ENCODE measurements around the gene SOX11. TPM values are rescaled to one million over a fixed set of nuclear protein-coding genes. Genes with fewer than 3 reads are reported as not detected.

Gene SOX11
- total RNA-seq, 5 donors from 2014 or later (not counting 1 experiment from before 2014, with no cell fraction given) = not detected

DNA sequence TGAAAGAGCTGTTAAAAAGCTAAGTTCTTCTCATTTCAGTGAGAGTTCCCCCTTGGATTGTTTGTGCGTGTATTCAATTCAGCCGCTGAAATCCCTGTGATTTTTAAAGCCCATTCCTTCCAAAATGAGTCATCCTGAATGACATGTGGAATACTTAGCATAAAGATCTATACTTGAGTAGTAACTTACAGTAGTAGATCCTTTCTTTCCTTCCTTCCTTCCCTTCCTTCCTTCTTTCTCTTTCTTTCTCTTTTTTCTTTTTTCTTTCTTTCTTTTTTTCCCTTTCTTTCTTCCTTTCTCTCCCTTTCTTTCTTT lies 18.2 kb upstream of the SOX11 start:
- Mint-ChIP-seq H3K27me3 (peaks cover 14 to 22% of the 10 kb centered on the region in 2 donors), H3K4me1 (no peaks in the 10 kb centered on the region), H3K4me3 (no peak overlapping the region), H3K9me3 (peaks cover 0 to 6% (median 2%) of the 10 kb centered on the region in 3 donors), H3K27ac (peak overlapping the region in 1 of 2 donors; percentile 0), H3K36me3 (no peaks in the 10 kb centered on the region)
- CTCF ChIA-PET = no interaction called here
- POLR2A ChIA-PET = no interaction called here
- Histone ChIP-seq H3K36me3 (ENCODE audit: control insufficient read depth in 2 of 2, extremely low read depth in 1 of 2, insufficient read depth in 1 of 2, low read length in 1 of 2) (no peaks in the 10 kb centered on the region), H3K4me3 (ENCODE audit: control insufficient read depth in 1 of 2, extremely low read depth in 1 of 2, low read length in 1 of 2) (no peak overlapping the region), H3K4me1 (ENCODE audit: control insufficient read depth in 1 of 2, extremely low read depth in 1 of 2, insufficient read depth in 2 of 2, low read length in 2 of 2) (no peaks in the 10 kb centered on the region), H3K9me3 (no peaks in the 10 kb centered on the region), H3K27ac (ENCODE audit: low read length) (no peak overlapping the region), H3K27me3 (replicated peaks in 1 of 2; ENCODE audit: control insufficient read depth in 2 of 2, extremely low read depth in 1 of 2, insufficient read depth in 2 of 2, low read length in 1 of 2) (peaks cover 8 to 13% of the 10 kb centered on the region in 2 experiments)
- no CpG with 5 or more reads among the region's 2 CpGs for WGBS (ENCODE audit: insufficient coverage)
- DNase-seq (no peak), ATAC-seq (replicated peaks in 1 of 4) (no peak)

DNA sequence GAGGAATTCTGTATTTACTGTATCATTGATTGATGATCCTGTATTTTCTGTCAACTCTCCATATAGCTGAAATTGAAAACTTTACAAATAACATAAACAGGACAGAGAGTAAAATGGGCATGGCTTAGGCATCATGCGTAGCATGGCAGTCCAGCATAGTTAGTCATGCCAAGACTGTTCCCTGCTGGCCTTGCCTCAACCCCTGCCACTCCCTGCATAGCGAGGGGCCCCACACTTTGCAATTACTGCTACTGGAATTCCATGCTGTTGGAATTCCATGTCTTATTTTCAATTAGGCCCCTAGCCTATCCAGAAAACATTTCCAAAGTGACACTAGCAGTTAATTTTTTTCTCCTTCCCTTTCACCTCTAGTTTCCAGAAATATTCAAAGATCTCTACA lies 15.1 kb upstream of the SOX11 start:
- Mint-ChIP-seq H3K9me3 (peaks cover 0 to 12% (median 11%) of the 10 kb centered on the region in 3 donors), H3K36me3 (no peaks in the 10 kb centered on the region), H3K27me3 (peaks cover 14 to 27% of the 10 kb centered on the region in 2 donors), H3K4me3 (no peak overlapping the region), H3K27ac (no peak overlapping the region), H3K4me1 (no peaks in the 10 kb centered on the region)
- POLR2A ChIA-PET = no interaction called here
- CTCF ChIA-PET = no interaction called here
- no peak for DNase-seq
- Histone ChIP-seq H3K9me3 (no peaks in the 10 kb centered on the region), H3K4me3 (ENCODE audit: control insufficient read depth in 1 of 2, extremely low read depth in 1 of 2, low read length in 1 of 2) (no peak overlapping the region), H3K36me3 (ENCODE audit: control insufficient read depth in 2 of 2, extremely low read depth in 1 of 2, insufficient read depth in 1 of 2, low read length in 1 of 2) (no peaks in the 10 kb centered on the region), H3K27me3 (replicated peaks in 1 of 2; ENCODE audit: control insufficient read depth in 2 of 2, extremely low read depth in 1 of 2, insufficient read depth in 2 of 2, low read length in 1 of 2) (peaks cover 5 to 13% of the 10 kb centered on the region in 2 experiments), H3K4me1 (ENCODE audit: control insufficient read depth in 1 of 2, extremely low read depth in 1 of 2, insufficient read depth in 2 of 2, low read length in 2 of 2) (no peaks in the 10 kb centered on the region), H3K27ac (ENCODE audit: low read length) (no peak overlapping the region)
- 71% methylated on average over 2 of the region's 2 CpGs for WGBS (ENCODE audit: insufficient coverage)
- ATAC-seq (replicated peaks in 1 of 4) = no peak

DNA sequence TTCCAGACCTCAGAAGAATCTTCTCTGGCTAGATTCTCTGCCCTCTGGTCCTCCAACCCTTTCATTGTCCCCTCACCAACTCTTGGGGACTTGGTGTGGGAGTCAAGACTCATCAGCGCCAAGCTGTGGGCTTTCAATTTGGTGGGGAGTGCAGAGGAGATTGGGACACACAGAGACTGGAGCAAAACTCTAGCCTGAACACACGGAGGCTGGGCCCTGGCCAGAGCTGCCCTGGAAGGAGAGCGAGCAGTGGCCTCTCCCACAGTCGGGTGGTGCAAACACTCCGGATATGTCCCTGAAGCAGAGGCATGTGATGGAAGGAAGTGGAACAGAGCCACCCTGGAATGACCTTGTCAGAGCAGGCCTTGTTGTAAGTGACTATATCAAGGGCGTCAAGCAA lies 8.7 kb upstream of the SOX11 start:
- Mint-ChIP-seq H3K36me3 (no peaks in the 10 kb centered on the region), H3K4me3 (no peak overlapping the region), H3K9me3 (peaks cover 0 to 15% (median 9%) of the 10 kb centered on the region in 3 donors), H3K4me1 (no peaks in the 10 kb centered on the region), H3K27ac (no peak overlapping the region), H3K27me3 (peaks cover under 1 to 25% of the 10 kb centered on the region in 2 donors)
- ChIA-PET CTCF (no interaction called here), POLR2A (no interaction called here)
- WGBS (ENCODE audit: insufficient coverage) = 96% methylated on average over 5 of the region's 6 CpGs
- Histone ChIP-seq H3K4me3 (ENCODE audit: control insufficient read depth in 1 of 2, extremely low read depth in 1 of 2, low read length in 1 of 2) (no peak overlapping the region), H3K9me3 (no peaks in the 10 kb centered on the region), H3K4me1 (ENCODE audit: control insufficient read depth in 1 of 2, extremely low read depth in 1 of 2, insufficient read depth in 2 of 2, low read length in 2 of 2) (no peaks in the 10 kb centered on the region), H3K36me3 (ENCODE audit: control insufficient read depth in 2 of 2, extremely low read depth in 1 of 2, insufficient read depth in 1 of 2, low read length in 1 of 2) (no peaks in the 10 kb centered on the region), H3K27ac (ENCODE audit: low read length) (no peak overlapping the region), H3K27me3 (replicated peaks in 1 of 2; ENCODE audit: control insufficient read depth in 2 of 2, extremely low read depth in 1 of 2, insufficient read depth in 2 of 2, low read length in 1 of 2) (peaks cover 2 to 9% of the 10 kb centered on the region in 2 experiments)
- no peak for ATAC-seq (replicated peaks in 1 of 4)
- DNase-seq = no peak

DNA sequence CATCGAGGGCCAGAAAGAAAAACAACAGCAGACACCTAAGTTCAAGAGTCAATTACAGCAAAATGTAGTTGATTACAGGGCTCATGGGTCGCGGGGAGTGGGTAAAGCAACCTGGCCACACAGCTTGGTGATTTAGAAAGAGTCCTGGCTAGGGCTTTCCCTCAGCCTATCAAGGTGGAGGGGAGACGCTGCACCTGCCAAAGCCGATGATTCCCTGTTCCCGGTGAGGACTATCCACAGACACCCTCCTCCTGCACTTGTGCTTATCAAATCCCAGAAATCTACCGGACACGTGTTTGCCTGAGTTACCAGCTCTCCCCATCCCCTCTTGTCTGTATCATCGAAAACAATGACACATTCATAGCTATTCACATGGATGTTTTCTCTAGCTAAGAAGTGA lies 7.0 kb upstream of the SOX11 start:
- WGBS (ENCODE audit: insufficient coverage) = 77% methylated on average over 4 of the region's 9 CpGs
- ATAC-seq (replicated peaks in 1 of 4) (no peak), DNase-seq (no peak)
- Histone ChIP-seq H3K27ac (ENCODE audit: low read length) (no peak overlapping the region), H3K9me3 (no peaks in the 10 kb centered on the region), H3K4me3 (ENCODE audit: control insufficient read depth in 1 of 2, extremely low read depth in 1 of 2, low read length in 1 of 2) (no peak overlapping the region), H3K27me3 (replicated peaks in 1 of 2; ENCODE audit: control insufficient read depth in 2 of 2, extremely low read depth in 1 of 2, insufficient read depth in 2 of 2, low read length in 1 of 2) (peaks cover 5 to 11% of the 10 kb centered on the region in 2 experiments), H3K36me3 (ENCODE audit: control insufficient read depth in 2 of 2, extremely low read depth in 1 of 2, insufficient read depth in 1 of 2, low read length in 1 of 2) (no peaks in the 10 kb centered on the region), H3K4me1 (ENCODE audit: control insufficient read depth in 1 of 2, extremely low read depth in 1 of 2, insufficient read depth in 2 of 2, low read length in 2 of 2) (no peaks in the 10 kb centered on the region)
- no peak overlapping the region for H3K4me3 Mint-ChIP-seq
- H3K36me3 Mint-ChIP-seq = no peaks in the 10 kb centered on the region
- no peaks in the 10 kb centered on the region for H3K4me1 Mint-ChIP-seq
- POLR2A ChIA-PET = no interaction called here
- H3K9me3 Mint-ChIP-seq = peaks cover 0 to 10% (median 9%) of the 10 kb centered on the region in 3 donors
- CTCF ChIA-PET = no interaction called here
- H3K27ac Mint-ChIP-seq = no peak overlapping the region
- H3K27me3 Mint-ChIP-seq = peaks cover 12 to 37% of the 10 kb centered on the region in 2 donors

DNA sequence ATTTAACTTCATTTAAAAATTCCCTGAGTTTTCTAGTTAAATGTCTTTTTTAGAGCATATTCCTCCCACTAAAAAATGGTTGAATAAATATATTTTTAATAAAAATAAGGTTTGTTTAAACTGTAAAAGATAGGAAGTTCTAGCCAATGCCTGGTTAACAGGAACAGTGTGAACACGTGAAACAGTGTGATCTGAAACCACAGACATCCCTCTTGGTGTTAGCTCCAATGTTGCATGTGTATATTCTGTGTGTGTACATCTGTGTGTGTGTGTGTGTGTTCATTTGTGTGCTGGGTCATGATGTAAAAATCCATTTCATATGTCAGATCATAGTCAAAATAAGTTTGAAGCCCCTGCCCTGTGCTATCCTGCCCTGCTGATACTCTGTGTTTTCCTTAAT lies 6.1 kb upstream of the SOX11 start:
- H3K36me3 ChIP-seq (ENCODE audit: control insufficient read depth in 2 of 2, extremely low read depth in 1 of 2, insufficient read depth in 1 of 2, low read length in 1 of 2) = no peaks in the 10 kb centered on the region
- peaks cover 9 to 11% of the 10 kb centered on the region in 2 experiments for H3K27me3 ChIP-seq (replicated peaks in 1 of 2; ENCODE audit: control insufficient read depth in 2 of 2, extremely low read depth in 1 of 2, insufficient read depth in 2 of 2, low read length in 1 of 2)
- Mint-ChIP-seq H3K27me3 (peaks cover 21 to 46% of the 10 kb centered on the region in 2 donors), H3K4me3 (no peak overlapping the region), H3K27ac (no peak overlapping the region), H3K9me3 (peaks cover 0 to 10% (median 9%) of the 10 kb centered on the region in 3 donors), H3K36me3 (no peaks in the 10 kb centered on the region), H3K4me1 (peaks cover 2 to 7% (median 6%) of the 10 kb centered on the region in 3 donors)
- ChIA-PET POLR2A (no interaction called here), CTCF (no interaction called here)
- no peaks in the 10 kb centered on the region for H3K9me3 ChIP-seq
- ATAC-seq (replicated peaks in 1 of 4) = no peak
- H3K4me3 ChIP-seq (ENCODE audit: control insufficient read depth in 1 of 2, extremely low read depth in 1 of 2, low read length in 1 of 2) = no peak overlapping the region
- no peaks in the 10 kb centered on the region for H3K4me1 ChIP-seq (ENCODE audit: control insufficient read depth in 1 of 2, extremely low read depth in 1 of 2, insufficient read depth in 2 of 2, low read length in 2 of 2)
- 25% methylated on average over 1 of the region's 1 CpG for WGBS (ENCODE audit: insufficient coverage)
- DNase-seq = no peak
- no peak overlapping the region for H3K27ac ChIP-seq (ENCODE audit: low read length)

DNA sequence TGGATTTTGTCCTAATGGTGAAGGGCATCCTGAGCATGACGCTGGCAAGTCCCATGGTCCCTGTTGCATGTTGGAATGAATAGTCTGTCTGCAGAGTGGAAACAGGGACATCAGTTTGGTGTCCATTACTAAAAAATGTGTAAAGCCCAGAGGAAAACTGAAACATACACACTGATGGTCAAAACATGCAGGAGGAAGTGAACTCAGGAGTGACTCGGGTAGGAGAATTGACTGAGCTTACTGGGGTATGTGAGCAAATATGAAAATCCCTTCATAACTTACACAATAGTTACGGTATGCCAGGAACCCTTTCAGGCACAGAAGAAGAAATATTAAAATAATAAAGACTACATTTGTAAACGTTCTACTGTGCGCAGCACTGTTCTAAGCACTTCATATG lies 5.6 kb upstream of the SOX11 start:
- Histone ChIP-seq H3K4me1 (ENCODE audit: control insufficient read depth in 1 of 2, extremely low read depth in 1 of 2, insufficient read depth in 2 of 2, low read length in 2 of 2) (no peaks in the 10 kb centered on the region), H3K27ac (ENCODE audit: low read length) (no peak overlapping the region), H3K36me3 (ENCODE audit: control insufficient read depth in 2 of 2, extremely low read depth in 1 of 2, insufficient read depth in 1 of 2, low read length in 1 of 2) (no peaks in the 10 kb centered on the region), H3K4me3 (ENCODE audit: control insufficient read depth in 1 of 2, extremely low read depth in 1 of 2, low read length in 1 of 2) (no peak overlapping the region), H3K9me3 (no peaks in the 10 kb centered on the region), H3K27me3 (replicated peaks in 1 of 2; ENCODE audit: control insufficient read depth in 2 of 2, extremely low read depth in 1 of 2, insufficient read depth in 2 of 2, low read length in 1 of 2) (peaks cover 10 to 11% of the 10 kb centered on the region in 2 experiments)
- ChIA-PET CTCF (no interaction called here), POLR2A (no interaction called here)
- H3K27me3 Mint-ChIP-seq = peaks cover 23 to 44% of the 10 kb centered on the region in 2 donors
- peaks cover 3 to 7% (median 6%) of the 10 kb centered on the region in 3 donors for H3K4me1 Mint-ChIP-seq
- ATAC-seq (replicated peaks in 1 of 4) = no peak
- WGBS (ENCODE audit: insufficient coverage) = 71% methylated on average over 1 of the region's 5 CpGs
- no peak overlapping the region for H3K4me3 Mint-ChIP-seq
- no peak for DNase-seq
- H3K9me3 Mint-ChIP-seq = peaks cover 0 to 7% (median 6%) of the 10 kb centered on the region in 3 donors
- H3K36me3 Mint-ChIP-seq = no peaks in the 10 kb centered on the region
- no peak overlapping the region for H3K27ac Mint-ChIP-seq

DNA sequence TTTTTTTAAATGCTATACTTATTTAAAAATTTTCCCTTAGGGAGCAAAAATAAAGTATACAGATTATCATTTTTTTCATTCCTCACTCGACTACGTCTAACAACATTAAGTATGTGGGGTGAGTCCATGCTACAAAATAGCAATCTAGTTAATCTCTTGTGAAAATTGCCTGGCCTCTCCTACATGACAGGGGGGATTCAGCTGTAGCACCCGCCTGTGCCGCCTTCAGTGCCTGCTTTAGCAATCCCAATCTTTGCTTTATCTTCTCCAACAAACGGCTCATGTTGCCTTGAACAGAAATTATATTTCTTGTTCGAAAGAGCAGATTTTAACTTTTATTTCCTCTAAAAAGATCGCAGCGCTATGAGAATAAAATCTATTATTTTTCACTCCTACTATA lies 2.4 kb upstream of the SOX11 start:
- Histone ChIP-seq H3K36me3 (ENCODE audit: control insufficient read depth in 2 of 2, extremely low read depth in 1 of 2, insufficient read depth in 1 of 2, low read length in 1 of 2) (no peaks in the 10 kb centered on the region), H3K27ac (ENCODE audit: low read length) (no peak overlapping the region), H3K4me3 (ENCODE audit: control insufficient read depth in 1 of 2, extremely low read depth in 1 of 2, low read length in 1 of 2) (no peak overlapping the region), H3K4me1 (ENCODE audit: control insufficient read depth in 1 of 2, extremely low read depth in 1 of 2, insufficient read depth in 2 of 2, low read length in 2 of 2) (no peaks in the 10 kb centered on the region), H3K9me3 (no peaks in the 10 kb centered on the region), H3K27me3 (replicated peaks in 1 of 2; ENCODE audit: control insufficient read depth in 2 of 2, extremely low read depth in 1 of 2, insufficient read depth in 2 of 2, low read length in 1 of 2) (peaks cover 11 to 26% of the 10 kb centered on the region in 2 experiments)
- Mint-ChIP-seq H3K27me3 (peaks cover 39 to 40% of the 10 kb centered on the region in 2 donors), H3K9me3 (peaks cover 0 to 4% (median 0%) of the 10 kb centered on the region in 3 donors), H3K36me3 (no peaks in the 10 kb centered on the region), H3K4me1 (peaks cover 7 to 15% (median 12%) of the 10 kb centered on the region in 3 donors), H3K27ac (no peak overlapping the region), H3K4me3 (no peak overlapping the region)
- ATAC-seq (replicated peaks in 1 of 4) = no peak
- ChIA-PET CTCF (no interaction called here), POLR2A (no interaction called here)
- no peak for DNase-seq
- 87% methylated on average over 5 of the region's 8 CpGs for WGBS (ENCODE audit: insufficient coverage)

Measured in T-cell (primary cell).